Sigmoid colon (tissue), 7 donors: ENCODE data around the gene SPOCK1. TPM values are rescaled to one million over a fixed set of nuclear protein-coding genes. Genes with fewer than 3 reads are reported as not detected.

ENCODE experiments used
- DNase-seq: peaks from one replicate; pipeline ENCODE4 v3.0.0-alpha.2; 2019
- H3K27ac ChIP-seq, 4 donors: fragments of 200-600 bp; sonication (generic); one replicate each; pipeline ENCODE4 v1.5.1; 2016 to 2019; ENCODE audit warnings: mild to moderate bottlenecking in 1 of 4
- H3K27me3 ChIP-seq, 3 donors: fragments of 200-600 bp; sonication (generic); one replicate each; pipeline ENCODE4 v1.5.1; 2019; ENCODE audit warnings: mild to moderate bottlenecking in 1 of 3
- H3K36me3 ChIP-seq, 4 donors: fragments of 200-600 bp; sonication (generic); one replicate each; pipeline ENCODE4 v1.5.1; 2016 to 2019
- H3K4me1 ChIP-seq, 4 donors: fragments of 200-600 bp; sonication (generic); one replicate each; pipeline ENCODE4 v1.5.1; 2017 to 2019
- H3K4me3 ChIP-seq, 4 donors: fragments of 200-600 bp; sonication (generic); one replicate each; pipeline ENCODE4 v1.5.1; 2017 to 2019; ENCODE audit warnings: mild to moderate bottlenecking in 2 of 4, moderate library complexity in 1 of 4
- H3K9me3 ChIP-seq, 4 donors: fragments of 200-600 bp in 3 of 4; sonication (generic) in 3 of 4; one replicate each; pipeline versions ENCODE4 v1.5.1 to v1.6.1; 2013 to 2019
- EP300 ChIP-seq, 4 donors: sonication (generic); formaldehyde crosslinking; IDR thresholded peaks; one replicate each; pipeline ENCODE4 v1.6.1; 2017; ENCODE audit warnings: antibody characterized with exemption in 4 of 4
- POLR2A ChIP-seq, 2 donors: fragments of 450-650 bp; IDR thresholded peaks; one replicate each; pipeline ENCODE4 v1.6.1; 2016; ENCODE audit warnings: antibody characterized with exemption in 2 of 2, mild to moderate bottlenecking in 2 of 2, moderate library complexity in 2 of 2
- POLR2AphosphoS5 ChIP-seq, 4 donors: sonication (generic); formaldehyde crosslinking; IDR thresholded peaks; one replicate each; pipeline ENCODE4 v1.6.1; 2017; ENCODE audit warnings: antibody characterized with exemption in 4 of 4
- WGBS, 2 donors: extraction: QIAGEN DNeasy Blood & Tissue Kit; methylation state at CpG; one replicate each; pipeline ENCODE4 v1.1.7; 2013; 5-methylcytosine and 5-hydroxymethylcytosine counted together
- intact Hi-C: fragments of 100-400 bp; cut with DNase I; formaldehyde crosslinking; loops from one replicate; pipeline ENCODE4 v1.15.1; 2023
- polyA plus RNA-seq, 3 donors: library from polyadenylated mRNA; stranded (reverse); fragments of 200-250 nt; gene quantifications; one replicate each; pipeline ENCODE4 v1.2.3, GENCODE V29; 2013
- total RNA-seq, 4 donors: library from RNA; depleted of rRNA; stranded (reverse); fragments of >200 nt; gene quantifications; one replicate each; pipeline ENCODE4 v1.1.0, GENCODE V29; 2016
- TF ChIP-seq, protein P1 (sequence below), 4 experiments: fragments of 450-650 bp in 3 of 4; fragments of 200-600 bp in 1 of 4; IDR thresholded peaks; one replicate each; pipeline ENCODE4 v1.5.1; 2016 to 2019; ENCODE audit warnings: antibody characterized with exemption in 4 of 4, mild to moderate bottlenecking in 3 of 4, moderate library complexity in 2 of 4
- donor health status: healthy with polysubstance abuse.
- donor health status: Bipolar disorder and iron deficiency.
- donor health status: healthy.

SPOCK1 gene
- total and polyA plus RNA-seq, 7 donors = 2.4 to 104 (median 33.4) TPM

DNA sequence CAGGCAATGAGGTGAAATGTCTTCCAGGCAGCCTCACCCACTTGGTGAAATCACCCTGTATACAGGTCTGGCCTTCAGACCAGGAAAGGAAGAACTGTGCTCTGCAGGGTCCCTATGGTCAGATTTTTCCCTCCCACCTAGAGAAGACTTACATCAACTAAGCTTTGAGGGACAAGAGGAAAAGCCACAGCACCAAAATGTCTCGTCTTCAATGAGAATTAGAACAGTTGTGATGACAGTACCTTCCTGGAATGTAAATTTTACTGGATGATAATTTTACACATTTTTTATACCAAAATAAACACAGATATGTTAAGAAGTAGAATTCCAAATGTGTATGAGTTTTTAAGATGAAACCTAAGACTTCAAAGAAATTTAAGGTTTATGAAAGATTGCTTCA lies 283.9 kb downstream of the SPOCK1 start:
- no peak for DNase-seq
- intact Hi-C loops = no loop called here
- H3K4me1 ChIP-seq = peaks cover 0 to 15% (median 0%) of the 10 kb centered on the region in 4 donors
- no peaks in the 10 kb centered on the region for H3K9me3 ChIP-seq
- no peak overlapping the region for H3K27ac ChIP-seq
- H3K27me3 ChIP-seq = no peaks in the 10 kb centered on the region
- H3K4me3 ChIP-seq = no peak overlapping the region
- WGBS, 2 donors = 77 to 81% methylated on average over 1 of the region's 1 CpG
- no peak for TF ChIP-seq POLR2A (IDR thresholded peaks at IDR 0.05)
- TF ChIP-seq, protein P1, sequence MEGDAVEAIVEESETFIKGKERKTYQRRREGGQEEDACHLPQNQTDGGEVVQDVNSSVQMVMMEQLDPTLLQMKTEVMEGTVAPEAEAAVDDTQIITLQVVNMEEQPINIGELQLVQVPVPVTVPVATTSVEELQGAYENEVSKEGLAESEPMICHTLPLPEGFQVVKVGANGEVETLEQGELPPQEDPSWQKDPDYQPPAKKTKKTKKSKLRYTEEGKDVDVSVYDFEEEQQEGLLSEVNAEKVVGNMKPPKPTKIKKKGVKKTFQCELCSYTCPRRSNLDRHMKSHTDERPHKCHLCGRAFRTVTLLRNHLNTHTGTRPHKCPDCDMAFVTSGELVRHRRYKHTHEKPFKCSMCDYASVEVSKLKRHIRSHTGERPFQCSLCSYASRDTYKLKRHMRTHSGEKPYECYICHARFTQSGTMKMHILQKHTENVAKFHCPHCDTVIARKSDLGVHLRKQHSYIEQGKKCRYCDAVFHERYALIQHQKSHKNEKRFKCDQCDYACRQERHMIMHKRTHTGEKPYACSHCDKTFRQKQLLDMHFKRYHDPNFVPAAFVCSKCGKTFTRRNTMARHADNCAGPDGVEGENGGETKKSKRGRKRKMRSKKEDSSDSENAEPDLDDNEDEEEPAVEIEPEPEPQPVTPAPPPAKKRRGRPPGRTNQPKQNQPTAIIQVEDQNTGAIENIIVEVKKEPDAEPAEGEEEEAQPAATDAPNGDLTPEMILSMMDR (IDR thresholded peaks at IDR 0.05) = no peak
- no peak for TF ChIP-seq EP300 (IDR thresholded peaks at IDR 0.05)
- H3K36me3 ChIP-seq = no peaks in the 10 kb centered on the region

DNA sequence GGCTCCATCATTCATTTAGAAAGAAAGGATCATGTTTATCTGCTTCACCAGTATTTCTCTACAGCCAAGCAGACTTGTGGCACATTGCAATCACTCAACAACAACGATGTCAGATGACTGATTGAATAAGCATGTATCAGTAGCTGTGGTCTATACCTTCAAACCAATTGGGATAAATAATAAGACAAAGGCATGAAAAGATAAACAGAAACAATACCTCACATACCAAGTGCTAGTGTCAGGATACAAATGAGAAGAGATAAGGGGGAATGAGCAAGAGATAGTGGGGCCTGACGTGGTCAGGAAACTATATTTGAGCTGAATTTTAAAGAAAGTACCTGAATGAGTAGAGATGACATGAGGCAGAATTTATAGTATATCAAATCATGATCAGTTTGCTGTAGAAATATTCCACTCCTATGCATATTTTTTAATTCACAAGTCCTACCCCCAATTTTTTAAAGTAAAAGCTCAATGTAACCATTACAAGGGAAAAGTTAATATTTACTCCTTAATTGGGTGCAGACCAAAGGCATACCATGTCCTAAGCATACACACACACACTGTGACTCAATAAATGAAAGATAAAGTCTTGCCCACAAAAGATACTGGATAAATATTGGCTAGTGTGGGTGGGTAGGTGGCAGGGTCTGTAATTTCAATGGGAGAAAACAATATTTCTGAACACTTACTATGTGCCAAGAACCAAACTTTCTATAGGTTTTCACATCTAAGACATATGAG lies 284.5 kb downstream of the SPOCK1 start:
- intact Hi-C loops = no loop called here
- H3K9me3 ChIP-seq = no peaks in the 10 kb centered on the region
- H3K36me3 ChIP-seq = no peaks in the 10 kb centered on the region
- no peaks in the 10 kb centered on the region for H3K27me3 ChIP-seq
- DNase-seq = no peak
- H3K4me1 ChIP-seq = peaks cover 0 to 14% (median 0%) of the 10 kb centered on the region in 4 donors
- WGBS, 2 donors = 55 to 70% methylated on average over 2 of the region's 2 CpGs
- no peak overlapping the region for H3K27ac ChIP-seq
- H3K4me3 ChIP-seq = no peak overlapping the region
- TF ChIP-seq, protein P1 (IDR thresholded peaks at IDR 0.05) = no peak
- no peak for TF ChIP-seq EP300 (IDR thresholded peaks at IDR 0.05)
- TF ChIP-seq POLR2A (IDR thresholded peaks at IDR 0.05) = no peak
- TF ChIP-seq POLR2AphosphoS5 (IDR thresholded peaks at IDR 0.05) = no peak

- Histone ChIP-seq H3K4me1 (no peaks in the 10 kb centered on the region), H3K4me3 (no peak overlapping the region), H3K9me3 (no peaks in the 10 kb centered on the region), H3K36me3 (no peaks in the 10 kb centered on the region), H3K27me3 (no peaks in the 10 kb centered on the region), H3K27ac (no peak overlapping the region)
- WGBS, 2 donors = 83 to 84% methylated on average over 3 of the region's 3 CpGs
- DNase-seq = no peak
- intact Hi-C loops = no loop called here
- TF ChIP-seq, protein P1 (IDR thresholded peaks at IDR 0.05) = no peak
- no peak for TF ChIP-seq EP300 (IDR thresholded peaks at IDR 0.05)
- no peak for TF ChIP-seq POLR2AphosphoS5 (IDR thresholded peaks at IDR 0.05)
- TF ChIP-seq POLR2A (IDR thresholded peaks at IDR 0.05) = no peak
These were observed 286.7 kb downstream of the SPOCK1 start for GRCh38 chr5:137212471-137212870.

- TF ChIP-seq EP300 (IDR thresholded peaks at IDR 0.05) (no peak), POLR2AphosphoS5 (IDR thresholded peaks at IDR 0.05) (no peak), POLR2A (IDR thresholded peaks at IDR 0.05) (no peak)
- TF ChIP-seq, protein P1 (IDR thresholded peaks at IDR 0.05) = no peak
- no peaks in the 10 kb centered on the region for H3K27me3 ChIP-seq
- no peaks in the 10 kb centered on the region for H3K9me3 ChIP-seq
- 70 to 79% methylated on average over 9 of the region's 9 CpGs for WGBS, 2 donors
- H3K4me1 ChIP-seq = peaks cover 0 to 14% (median 3%) of the 10 kb centered on the region in 4 donors
- no peaks in the 10 kb centered on the region for H3K36me3 ChIP-seq
- no peak for DNase-seq
- no peak overlapping the region for H3K27ac ChIP-seq
- H3K4me3 ChIP-seq = no peak overlapping the region
- intact Hi-C loops = no loop called here
These were observed 289.8 kb downstream of the SPOCK1 start for GRCh38 chr5:137209232-137209809.
